Liver (tissue), 3 donors: ENCODE results near the gene ELK1.

Experiments
- EGR1 ChIP-seq, 2 donors: IDR thresholded peaks; 2 replicates each; pipeline ENCODE4 v1.6.1; 2016 to 2018; ENCODE audit warnings: antibody characterized with exemption in 2 of 2, low read depth in 2 of 2
- JUND ChIP-seq, 2 donors: IDR thresholded peaks; 2 replicates each; pipeline ENCODE4 v1.6.1; 2016; ENCODE audit warnings: antibody characterized with exemption in 2 of 2
- REST ChIP-seq: IDR thresholded peaks from 2 replicates; pipeline ENCODE4 v1.6.1; 2016; ENCODE audit warnings: antibody characterized with exemption, mild to moderate bottlenecking
- RXRA ChIP-seq, 2 donors: IDR thresholded peaks; 2 replicates each; pipeline ENCODE4 v1.6.1; 2017 to 2018; ENCODE audit warnings: antibody characterized with exemption in 2 of 2, mild to moderate bottlenecking in 1 of 2
- SP1 ChIP-seq: IDR thresholded peaks from 2 replicates; pipeline ENCODE4 v1.6.1; 2018; ENCODE audit warnings: antibody characterized with exemption, mild to moderate bottlenecking
- TAF1 ChIP-seq: conservative IDR thresholded peaks from 2 replicates; pipeline ENCODE4 v1.6.1; 2016; ENCODE audit warnings: antibody characterized with exemption, mild to moderate bottlenecking
- YY1 ChIP-seq: IDR thresholded peaks from 2 replicates; pipeline ENCODE4 v1.6.1; 2016; ENCODE audit warnings: antibody characterized with exemption, mild to moderate bottlenecking
- TF ChIP-seq, protein P1 (sequence below): fragments of 150-350 bp; IDR thresholded peaks from 2 replicates; pipeline ENCODE4 v1.5.1; 2017; ENCODE audit warnings: improper control_type of control experiment, low read depth, low read length; ENCODE audit not compliant: missing input control
- TF ChIP-seq, protein P2 (sequence below): IDR thresholded peaks from 2 replicates; pipeline ENCODE4 v1.6.1; 2016; ENCODE audit warnings: antibody characterized with exemption
- donor health status: healthy.
- donor health status: healthy.

DNA sequence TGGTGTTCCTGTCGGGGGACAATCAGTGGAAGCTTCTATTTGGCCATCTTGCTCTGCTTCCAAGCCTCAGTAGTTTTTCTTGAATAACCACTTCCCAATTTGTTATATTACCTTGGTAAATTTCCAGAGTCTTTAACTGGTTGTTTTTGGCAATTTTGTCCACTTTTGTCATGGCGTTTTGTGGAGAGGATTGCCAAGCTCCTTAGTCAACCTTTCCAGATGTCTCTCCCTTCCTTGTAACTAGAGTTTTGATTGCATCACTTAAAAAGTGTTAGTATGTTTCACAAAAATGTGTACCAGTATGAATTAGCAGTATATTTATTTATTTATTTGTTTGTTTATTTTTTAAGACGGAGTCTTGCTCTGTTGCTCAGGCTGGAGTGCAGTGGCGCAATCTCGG lies 24.4 kb upstream of the ELK1 start:
- TF ChIP-seq, protein P1, sequence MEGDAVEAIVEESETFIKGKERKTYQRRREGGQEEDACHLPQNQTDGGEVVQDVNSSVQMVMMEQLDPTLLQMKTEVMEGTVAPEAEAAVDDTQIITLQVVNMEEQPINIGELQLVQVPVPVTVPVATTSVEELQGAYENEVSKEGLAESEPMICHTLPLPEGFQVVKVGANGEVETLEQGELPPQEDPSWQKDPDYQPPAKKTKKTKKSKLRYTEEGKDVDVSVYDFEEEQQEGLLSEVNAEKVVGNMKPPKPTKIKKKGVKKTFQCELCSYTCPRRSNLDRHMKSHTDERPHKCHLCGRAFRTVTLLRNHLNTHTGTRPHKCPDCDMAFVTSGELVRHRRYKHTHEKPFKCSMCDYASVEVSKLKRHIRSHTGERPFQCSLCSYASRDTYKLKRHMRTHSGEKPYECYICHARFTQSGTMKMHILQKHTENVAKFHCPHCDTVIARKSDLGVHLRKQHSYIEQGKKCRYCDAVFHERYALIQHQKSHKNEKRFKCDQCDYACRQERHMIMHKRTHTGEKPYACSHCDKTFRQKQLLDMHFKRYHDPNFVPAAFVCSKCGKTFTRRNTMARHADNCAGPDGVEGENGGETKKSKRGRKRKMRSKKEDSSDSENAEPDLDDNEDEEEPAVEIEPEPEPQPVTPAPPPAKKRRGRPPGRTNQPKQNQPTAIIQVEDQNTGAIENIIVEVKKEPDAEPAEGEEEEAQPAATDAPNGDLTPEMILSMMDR, result no peak
- TF ChIP-seq, protein P2, sequence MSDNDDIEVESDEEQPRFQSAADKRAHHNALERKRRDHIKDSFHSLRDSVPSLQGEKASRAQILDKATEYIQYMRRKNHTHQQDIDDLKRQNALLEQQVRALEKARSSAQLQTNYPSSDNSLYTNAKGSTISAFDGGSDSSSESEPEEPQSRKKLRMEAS, result no peak
- TF ChIP-seq REST (no peak), YY1 (no peak), JUND (IDR thresholded peaks at IDR 0.05) (no peak), RXRA (IDR thresholded peaks at IDR 0.05) (no peak), SP1 (no peak), EGR1 (IDR thresholded peaks at IDR 0.05; ENCODE audit: low read depth in 2 of 2) (no peak), TAF1 (no peak)
